GOT3 (cell line): ENCODE results near the gene HEPACAM2.

Experiments
- DNase-seq: peaks from one replicate; lab custom pipeline; 2025; ENCODE audit warnings: mixed read lengths; lab: John Stamatoyannopoulos, UW

HEPACAM2 gene

GRCh38 chr7:93202594-93203250 is 23.5 kb downstream of the HEPACAM2 start:
- DNase-seq, result no peak

DNA sequence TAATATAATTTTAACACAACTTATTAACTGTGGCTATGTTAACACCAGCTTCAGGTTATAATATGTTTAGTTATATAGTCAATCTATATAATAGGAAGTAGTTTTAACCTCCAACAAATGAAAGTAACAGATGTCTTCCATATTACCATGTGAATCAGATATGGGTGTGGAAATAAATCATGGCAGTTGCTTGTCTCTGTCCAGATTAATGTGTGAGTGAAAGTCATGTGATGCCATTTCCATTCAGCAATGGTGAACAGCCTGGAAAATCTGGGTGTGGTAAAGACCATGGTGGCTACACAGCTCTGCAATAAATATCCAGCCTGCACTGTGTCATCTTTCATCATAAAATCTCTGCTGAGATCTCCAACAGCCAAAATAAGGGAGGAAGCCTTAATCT is 27.8 kb downstream of the HEPACAM2 start:
- DNase-seq, result no peak

- DNase-seq, result no peak
These were observed 29.9 kb downstream of the HEPACAM2 start for GRCh38 chr7:93196336-93196735.

- DNase-seq, result no peak
These were observed 31.9 kb downstream of the HEPACAM2 start for GRCh38 chr7:93194386-93194785.

GRCh38 chr7:93188870-93189634 is 37.2 kb downstream of the HEPACAM2 start:
- no peak for DNase-seq

GRCh38 chr7:93185303-93186027 is 40.8 kb downstream of the HEPACAM2 start:
- DNase-seq, result no peak

DNA sequence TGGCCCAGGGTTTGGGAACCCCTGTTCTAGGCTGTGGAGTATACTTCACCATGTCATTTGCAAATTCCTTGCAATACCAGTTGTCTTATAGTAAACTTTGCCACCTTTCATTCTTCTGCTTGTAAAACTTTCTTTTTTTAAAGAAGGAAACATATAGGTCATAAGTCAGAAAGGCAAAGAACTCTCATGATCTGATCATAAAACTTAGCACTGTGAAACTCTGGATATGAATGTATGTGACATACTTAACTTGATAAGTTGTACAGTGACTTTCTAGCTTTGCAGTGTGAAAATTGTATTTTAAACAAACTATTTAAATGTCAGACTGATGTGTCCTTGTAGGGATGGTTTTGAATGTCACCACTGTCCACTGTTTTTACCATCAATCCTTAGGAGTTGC is 47.1 kb downstream of the HEPACAM2 start:
- DNase-seq, result no peak

DNA sequence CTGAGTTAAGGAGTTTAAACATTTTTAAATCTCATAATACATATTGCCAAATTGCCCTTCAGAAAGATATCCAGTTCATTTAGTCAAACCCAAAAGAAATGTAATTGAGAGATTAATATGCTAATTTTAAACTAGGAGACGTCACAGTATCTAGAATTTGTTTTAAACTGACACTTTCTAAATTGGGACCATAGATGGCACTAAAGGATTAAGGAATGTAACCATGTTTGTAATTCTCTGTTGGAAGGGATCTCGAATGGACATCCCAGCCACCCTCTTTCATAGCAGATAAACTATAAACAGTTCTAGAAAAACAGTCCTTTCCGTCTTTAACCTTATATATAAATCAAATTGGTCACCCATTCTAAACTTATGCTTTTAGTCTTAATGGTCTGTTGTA is 48.1 kb downstream of the HEPACAM2 start:
- no peak for DNase-seq

GRCh38 chr7:93176992-93177580 is 49.2 kb downstream of the HEPACAM2 start:
- DNase-seq, result no peak

DNA sequence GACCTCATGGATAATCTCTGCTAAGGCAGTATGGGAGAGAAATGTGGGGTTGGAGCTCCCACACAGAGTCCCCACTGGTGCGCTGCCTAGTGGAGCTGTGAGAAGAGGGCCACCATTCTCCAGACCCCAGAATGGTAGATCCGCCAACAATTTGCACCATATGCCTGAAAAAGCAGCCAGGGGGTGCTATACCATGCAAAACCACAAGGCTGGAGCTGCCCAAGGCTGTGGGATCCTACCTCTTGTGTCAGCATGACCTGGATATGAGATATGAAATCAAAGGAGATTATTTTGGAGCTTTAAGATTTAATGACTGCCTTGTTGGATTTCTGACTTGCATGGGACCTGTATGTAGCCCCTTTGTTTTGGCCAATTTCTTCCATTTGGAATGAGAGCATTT is 51.0 kb downstream of the HEPACAM2 start:
- no peak for DNase-seq

DNA sequence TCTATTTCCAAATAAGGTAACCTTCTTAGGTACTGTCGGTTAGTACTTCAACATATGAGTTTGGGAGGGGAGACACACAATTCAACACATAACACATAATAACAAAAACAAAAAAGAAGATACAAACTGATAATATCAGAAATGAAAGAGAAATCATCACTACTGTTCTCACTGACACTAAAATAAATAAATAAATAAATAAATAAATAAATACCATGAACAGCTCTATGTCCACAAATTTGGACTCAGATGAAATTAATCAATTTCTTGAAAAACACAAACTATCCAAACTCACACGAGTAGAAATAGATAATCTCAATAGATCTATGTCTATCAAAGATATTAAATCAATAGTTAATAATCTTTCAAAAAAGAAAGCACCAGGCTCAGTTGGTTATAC is 53.6 kb downstream of the HEPACAM2 start:
- DNase-seq, result no peak

DNA sequence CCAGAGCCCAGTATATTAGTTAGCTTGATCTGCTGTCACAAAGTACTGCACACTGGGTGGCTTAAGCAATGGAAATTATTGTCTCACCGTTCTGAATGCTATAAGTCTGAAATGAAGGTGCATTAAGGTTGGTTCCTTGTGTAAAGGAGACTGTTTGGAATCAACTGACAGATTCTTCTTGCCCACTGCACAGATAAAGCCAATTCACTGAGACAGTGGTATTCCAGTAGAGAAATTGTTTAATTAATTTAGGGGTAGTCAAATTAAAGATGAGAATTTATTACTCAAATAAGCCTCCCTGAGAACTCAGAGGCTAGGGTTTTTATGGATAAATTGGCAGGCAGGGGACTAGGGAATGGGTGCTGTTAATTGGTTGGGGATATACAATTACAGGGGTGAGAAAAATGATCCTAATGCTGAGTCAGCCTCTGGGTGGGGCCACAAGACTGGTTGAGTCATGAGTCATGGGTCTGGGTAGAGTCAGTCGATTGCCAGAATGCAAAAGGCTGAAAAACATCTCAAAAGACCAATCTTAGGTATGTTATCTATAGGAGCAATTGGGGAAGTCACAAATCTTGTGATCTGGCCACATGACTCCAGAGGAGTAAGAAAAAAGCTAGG is 54.6 kb downstream of the HEPACAM2 start:
- no peak for DNase-seq

DNA sequence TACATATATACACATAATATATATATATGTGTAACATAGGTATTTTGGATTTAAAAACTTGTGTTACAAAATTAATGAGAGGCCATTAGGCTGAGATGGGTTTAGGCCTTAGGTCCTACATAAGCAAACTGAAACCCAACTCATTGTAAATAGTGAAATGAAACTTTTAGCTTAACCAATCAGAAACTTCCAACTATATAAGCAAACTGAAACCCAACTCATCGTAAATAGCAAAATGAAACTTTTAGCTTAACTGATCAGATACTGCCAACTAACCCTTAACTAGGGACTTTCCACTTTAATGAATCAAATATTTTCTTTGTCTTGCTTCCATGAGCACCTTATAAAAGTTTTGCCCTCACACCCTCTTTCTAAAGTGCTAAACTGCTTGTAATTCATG is 60.8 kb downstream of the HEPACAM2 start:
- no peak for DNase-seq

GRCh38 chr7:93164766-93165165 is 61.5 kb downstream of the HEPACAM2 start:
- DNase-seq, result no peak

DNA sequence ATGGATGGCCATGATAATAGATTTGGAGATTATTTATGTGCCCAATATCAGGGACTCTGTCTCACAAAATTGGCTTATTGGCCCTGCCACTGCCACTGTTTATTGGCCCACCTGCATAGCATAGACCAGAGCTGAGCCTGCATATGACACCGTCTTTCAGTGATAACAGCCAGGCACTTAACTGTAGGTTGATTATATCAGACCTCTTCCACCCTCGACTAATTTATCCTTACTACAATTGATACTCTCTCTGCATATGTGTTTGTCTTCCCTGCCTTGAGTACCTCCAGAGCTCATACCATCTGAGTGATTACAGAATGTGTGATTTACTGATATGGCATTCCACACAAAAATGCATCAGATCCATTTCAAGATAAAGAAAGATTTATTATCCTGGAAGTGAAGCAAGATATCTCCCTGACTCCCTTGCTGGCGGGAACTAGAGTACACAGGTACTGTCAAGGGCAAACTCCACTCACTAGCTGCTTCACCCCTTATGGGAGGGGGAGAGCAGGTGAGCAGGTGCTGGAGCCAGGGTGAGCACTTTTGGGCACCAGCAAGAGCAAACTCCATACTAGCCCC is 65.0 kb downstream of the HEPACAM2 start:
- DNase-seq, result no peak

DNA sequence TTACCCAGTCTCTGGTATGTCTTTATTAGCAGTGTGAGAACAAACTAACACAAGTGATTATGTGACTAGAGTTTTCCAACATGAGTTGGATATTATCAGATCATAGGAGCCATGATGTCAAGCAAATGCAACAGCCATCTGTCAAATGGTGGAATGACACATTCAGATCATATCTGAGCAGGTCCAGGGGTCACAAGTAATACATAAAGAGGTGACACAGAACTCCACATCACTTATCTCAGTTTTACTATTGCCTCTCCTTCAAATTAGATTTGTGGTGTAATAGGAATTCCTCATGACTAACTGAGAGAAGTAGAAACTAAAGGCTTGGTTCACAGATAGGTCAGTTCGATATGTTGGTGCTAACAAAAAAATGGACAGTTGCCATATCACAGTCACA is 65.9 kb downstream of the HEPACAM2 start:
- DNase-seq, result no peak

- DNase-seq, result no peak
These were observed 66.8 kb downstream of the HEPACAM2 start for GRCh38 chr7:93159490-93159889.

- DNase-seq, result no peak
These were observed 69.4 kb downstream of the HEPACAM2 start for GRCh38 chr7:93156884-93157283.

DNA sequence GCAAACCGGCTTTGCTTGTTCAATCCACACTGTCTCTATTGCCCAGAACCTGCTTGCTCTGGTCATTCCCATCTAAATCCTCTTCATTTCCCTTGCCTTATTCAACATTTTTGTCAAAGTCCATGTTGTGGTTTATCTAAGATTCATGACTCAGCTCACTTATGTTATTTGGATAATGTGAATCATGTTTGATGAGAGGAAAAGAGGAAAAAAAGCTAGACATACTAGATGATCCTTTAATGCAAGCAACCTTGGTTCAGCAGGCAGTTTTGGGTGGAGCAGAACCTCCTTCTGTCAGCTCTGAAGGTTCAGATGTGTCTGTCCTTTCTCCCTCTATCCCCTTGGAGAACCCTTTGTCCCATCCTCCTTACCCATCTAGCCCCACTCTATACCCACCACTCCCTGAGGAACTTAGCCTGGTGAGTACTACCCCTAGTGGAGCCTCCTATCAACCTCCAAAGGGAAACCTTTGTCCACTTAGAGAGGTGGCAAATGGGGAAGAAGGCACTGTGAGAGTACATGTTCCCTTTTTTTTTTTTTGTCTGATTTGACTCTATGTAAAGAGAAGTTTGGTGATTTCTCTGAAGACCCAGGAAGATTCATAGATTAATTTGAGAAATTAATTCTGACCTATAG is 76.0 kb downstream of the HEPACAM2 start:
- DNase-seq, result no peak

GRCh38 chr7:93148727-93149126 is 77.5 kb downstream of the HEPACAM2 start:
- DNase-seq, result no peak

DNA sequence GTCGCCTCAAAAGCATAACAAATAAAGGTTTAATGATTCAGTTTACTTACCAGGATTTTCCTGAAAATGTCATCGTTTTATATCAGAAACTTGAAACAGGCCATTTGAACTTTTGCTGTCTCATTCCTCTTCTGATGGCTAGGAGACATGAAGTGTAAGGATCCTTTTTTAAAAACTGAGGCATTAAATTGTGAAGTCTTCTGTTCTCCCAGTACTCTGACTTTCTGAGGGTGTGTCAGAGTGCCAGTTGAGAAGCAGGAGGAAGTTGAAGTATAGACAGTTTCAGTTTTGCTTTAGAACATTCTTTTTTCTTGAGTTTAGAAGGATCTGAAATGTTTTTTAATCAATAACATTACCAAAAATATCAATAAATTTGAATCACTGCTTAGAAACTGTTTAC is 78.1 kb downstream of the HEPACAM2 start, which contains the start of gene SAMD9L:
Gene SAMD9L (minus strand): TSS at position 242 of the 400 bp plus-strand sequence. CDS start 12,414 bp downstream, outside the sequence.
- DNase-seq, result no peak
